PC-9 (cell line): ENCODE results near the gene UBE2U. TPM values are rescaled to one million over a fixed set of nuclear protein-coding genes. Genes with fewer than 3 reads are reported as not detected.

Source experiments
- BruUV-seq: library from RNA; stranded (reverse); fragments of 400-500 nt; replicated peaks from 2 replicates; lab custom pipeline; 2021; lab: Mats Ljungman, UMichigan
- CTCF ChIA-PET: fragments of 300-600 bp; sonication (Branson Sonifier 250); formaldehyde crosslinking; loops from one replicate; lab custom pipeline; 2022; ENCODE audit warnings: antibody characterized with exemption; lab: Charles Lee
- POLR2A ChIA-PET: fragments of 300-600 bp; sonication (Branson Sonifier 250); formaldehyde crosslinking; loops from one replicate; lab custom pipeline; 2022; ENCODE audit warnings: antibody characterized with exemption; ENCODE audit not compliant: unreplicated experiment; lab: Charles Lee
- DNase-seq, 2 experiments: peaks; one replicate each; pipeline versions ENCODE4 v3.0.0 to v3.0.0-alpha.2; 2015 to 2022; ENCODE audit warnings: mixed read lengths in 1 of 2
- H2AFZ ChIP-seq: fragments of 200-600 bp; sonication (generic); 2 replicates; pipeline ENCODE4 v1.8.1; 2017; ENCODE audit warnings: antibody characterized with exemption
- H3F3A ChIP-seq: fragments of 200-600 bp; sonication (generic); 2 replicates; pipeline ENCODE4 v1.8.1; 2017; ENCODE audit warnings: antibody characterized with exemption, mild to moderate bottlenecking, low read depth; ENCODE audit not compliant: insufficient read depth
- H3K27ac ChIP-seq: fragments of 200-600 bp; sonication (generic); 2 replicates; pipeline ENCODE4 v1.6.1; 2016; ENCODE audit warnings: mixed run types
- H3K27me3 ChIP-seq: fragments of 200-600 bp; sonication (generic); 2 replicates; pipeline ENCODE4 v1.6.1; 2016; ENCODE audit warnings: low read depth, mixed run types; ENCODE audit not compliant: insufficient read depth
- H3K36me3 ChIP-seq: fragments of 200-600 bp; sonication (generic); 2 replicates; pipeline ENCODE4 v1.6.1; 2016; ENCODE audit warnings: low read depth, mixed run types
- H3K4me1 ChIP-seq: fragments of 200-600 bp; sonication (generic); replicated peaks from 2 replicates; pipeline ENCODE4 v1.6.1; 2016; ENCODE audit warnings: mixed run types; ENCODE audit not compliant: insufficient read depth
- H3K4me2 ChIP-seq: fragments of 200-600 bp; sonication (generic); 2 replicates; pipeline ENCODE4 v1.6.1; 2017; ENCODE audit warnings: mixed run types
- H3K4me3 ChIP-seq: fragments of 200-600 bp; sonication (generic); 2 replicates; pipeline ENCODE4 v1.6.1; 2016; ENCODE audit warnings: mixed run types
- H3K79me2 ChIP-seq: fragments of 200-600 bp; sonication (generic); 2 replicates; pipeline ENCODE4 v1.6.1; 2017; ENCODE audit warnings: low read depth, mixed run types
- H3K9me2 ChIP-seq: fragments of 200-600 bp; sonication (generic); 2 replicates; pipeline ENCODE4 v1.8.1; 2017; ENCODE audit warnings: mild to moderate bottlenecking; ENCODE audit not compliant: insufficient read depth
- H3K9me3 ChIP-seq: fragments of 200-600 bp; sonication (generic); 2 replicates; pipeline ENCODE4 v1.8.1; 2016; ENCODE audit warnings: low read depth; ENCODE audit not compliant: insufficient read depth
- H4K20me1 ChIP-seq: fragments of 200-600 bp; sonication (generic); 2 replicates; pipeline ENCODE4 v1.8.1; 2017; ENCODE audit not compliant: insufficient read depth
- EZH2 ChIP-seq: fragments of 200-600 bp; sonication (generic); IDR thresholded peaks from 2 replicates; pipeline ENCODE4 v1.8.0; 2017; ENCODE audit warnings: antibody characterized with exemption, low read depth
- intact Hi-C: fragments of 100-400 bp; cut with micrococcal nuclease; formaldehyde crosslinking; loops from one replicate; pipeline ENCODE4 v1.10.0; 2022; ENCODE audit not compliant: unreplicated experiment
- total RNA-seq: library from RNA; stranded (reverse); gene quantifications from 2 replicates; pipeline ENCODE4 v1.2.3, GENCODE V29; 2021
- TF ChIP-seq, protein P1 (sequence below): fragments of 200-600 bp; sonication (generic); conservative IDR thresholded peaks from 2 replicates; pipeline ENCODE4 v1.6.1; 2017; ENCODE audit warnings: mixed run types, antibody characterized with exemption, mild to moderate bottlenecking, moderate library complexity

The UBE2U gene
- total RNA-seq, 1 experiment from 2014 or later, result not detected

DNA sequence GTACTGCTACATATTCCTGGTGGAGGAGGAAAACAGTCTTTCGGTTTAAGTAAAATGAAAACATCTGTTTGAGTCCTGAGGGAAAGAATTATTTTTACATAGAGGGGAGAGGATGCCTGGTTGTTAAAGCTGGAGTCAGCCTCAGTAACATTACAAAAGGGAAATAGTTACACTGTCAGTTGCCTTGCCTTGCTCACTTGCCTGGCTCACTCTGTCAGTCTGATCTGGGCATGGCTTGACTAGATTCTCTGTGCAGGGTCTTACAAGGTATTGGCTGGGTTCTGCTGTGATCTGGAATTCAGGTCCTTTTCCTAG lies 8.4 kb upstream of the UBE2U start:
- BruUV-seq, result no TSS peak
- intact Hi-C loops, result no loop called here
- ChIA-PET POLR2A (no interaction called here), CTCF (no interaction called here)
- H3K4me1 ChIP-seq, result no peaks in the 10 kb centered on the region
- no peaks in the 10 kb centered on the region for H4K20me1 ChIP-seq
- H3K9me3 ChIP-seq, result no peaks in the 10 kb centered on the region
- no peaks in the 10 kb centered on the region for H3K79me2 ChIP-seq
- DNase-seq, result no peak
- no peaks in the 10 kb centered on the region for H3K27me3 ChIP-seq
- H3K27ac ChIP-seq, result no peak overlapping the region
- no peaks in the 10 kb centered on the region for H3F3A ChIP-seq
- H3K9me2 ChIP-seq, result no peaks in the 10 kb centered on the region
- TF ChIP-seq, protein P1, sequence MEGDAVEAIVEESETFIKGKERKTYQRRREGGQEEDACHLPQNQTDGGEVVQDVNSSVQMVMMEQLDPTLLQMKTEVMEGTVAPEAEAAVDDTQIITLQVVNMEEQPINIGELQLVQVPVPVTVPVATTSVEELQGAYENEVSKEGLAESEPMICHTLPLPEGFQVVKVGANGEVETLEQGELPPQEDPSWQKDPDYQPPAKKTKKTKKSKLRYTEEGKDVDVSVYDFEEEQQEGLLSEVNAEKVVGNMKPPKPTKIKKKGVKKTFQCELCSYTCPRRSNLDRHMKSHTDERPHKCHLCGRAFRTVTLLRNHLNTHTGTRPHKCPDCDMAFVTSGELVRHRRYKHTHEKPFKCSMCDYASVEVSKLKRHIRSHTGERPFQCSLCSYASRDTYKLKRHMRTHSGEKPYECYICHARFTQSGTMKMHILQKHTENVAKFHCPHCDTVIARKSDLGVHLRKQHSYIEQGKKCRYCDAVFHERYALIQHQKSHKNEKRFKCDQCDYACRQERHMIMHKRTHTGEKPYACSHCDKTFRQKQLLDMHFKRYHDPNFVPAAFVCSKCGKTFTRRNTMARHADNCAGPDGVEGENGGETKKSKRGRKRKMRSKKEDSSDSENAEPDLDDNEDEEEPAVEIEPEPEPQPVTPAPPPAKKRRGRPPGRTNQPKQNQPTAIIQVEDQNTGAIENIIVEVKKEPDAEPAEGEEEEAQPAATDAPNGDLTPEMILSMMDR, result no peak
- TF ChIP-seq EZH2, result no peak
- no peak overlapping the region for H3K4me2 ChIP-seq
- no peak overlapping the region for H2AFZ ChIP-seq
- H3K36me3 ChIP-seq, result no peaks in the 10 kb centered on the region
- no peak overlapping the region for H3K4me3 ChIP-seq

DNA sequence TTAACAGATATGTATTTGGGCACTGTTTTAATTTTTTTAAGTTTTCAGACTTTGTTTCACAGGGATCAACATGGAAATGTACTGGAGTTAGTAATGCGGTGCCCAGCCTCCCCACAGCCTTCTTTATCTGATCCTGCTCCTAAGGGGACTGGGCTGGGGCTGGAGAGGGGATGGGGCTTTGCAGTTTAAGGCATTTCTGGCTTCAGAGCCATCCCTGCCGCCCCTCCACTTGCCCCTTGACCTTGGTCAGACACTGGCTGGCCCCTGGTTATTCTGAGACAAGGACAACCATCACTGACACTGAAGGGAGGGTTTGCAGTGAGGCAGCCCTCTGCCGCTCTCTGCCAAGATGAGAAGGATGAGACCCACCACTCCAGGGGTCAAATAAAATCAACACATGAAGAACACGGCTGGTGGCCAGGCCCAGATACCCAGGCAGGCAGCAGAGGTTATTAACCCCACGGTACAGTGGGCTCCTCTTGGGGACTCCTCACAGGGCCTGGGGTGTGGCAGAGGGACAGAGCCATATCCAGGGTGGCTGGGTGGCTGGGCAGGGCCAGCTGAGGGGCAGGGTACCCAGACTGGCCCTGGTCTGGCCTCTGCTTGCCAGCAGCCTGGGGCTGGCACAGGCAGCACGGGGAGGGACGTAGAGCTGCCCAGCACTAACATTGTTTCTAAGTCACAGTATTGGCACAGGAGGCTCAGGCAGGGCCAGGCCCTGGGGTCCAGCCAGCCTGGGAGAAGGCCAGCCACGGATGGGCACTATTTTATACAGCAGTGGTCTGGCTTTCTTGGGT lies 7.2 kb upstream of the UBE2U start:
- no peaks in the 10 kb centered on the region for H4K20me1 ChIP-seq
- TF ChIP-seq, protein P1, result no peak
- no peak for TF ChIP-seq EZH2
- DNase-seq, result no peak
- POLR2A ChIA-PET, result no interaction called here
- H3K4me1 ChIP-seq, result no peaks in the 10 kb centered on the region
- intact Hi-C loops, result no loop called here
- CTCF ChIA-PET, result no interaction called here
- no TSS peak for BruUV-seq
- H3K36me3 ChIP-seq, result no peaks in the 10 kb centered on the region
- no peaks in the 10 kb centered on the region for H3K27me3 ChIP-seq
- H2AFZ ChIP-seq, result no peak overlapping the region
- H3K27ac ChIP-seq, result no peak overlapping the region
- no peak overlapping the region for H3K4me2 ChIP-seq
- no peak overlapping the region for H3K4me3 ChIP-seq
- no peaks in the 10 kb centered on the region for H3F3A ChIP-seq
- no peaks in the 10 kb centered on the region for H3K9me3 ChIP-seq
- H3K79me2 ChIP-seq, result no peaks in the 10 kb centered on the region
- no peaks in the 10 kb centered on the region for H3K9me2 ChIP-seq

DNA sequence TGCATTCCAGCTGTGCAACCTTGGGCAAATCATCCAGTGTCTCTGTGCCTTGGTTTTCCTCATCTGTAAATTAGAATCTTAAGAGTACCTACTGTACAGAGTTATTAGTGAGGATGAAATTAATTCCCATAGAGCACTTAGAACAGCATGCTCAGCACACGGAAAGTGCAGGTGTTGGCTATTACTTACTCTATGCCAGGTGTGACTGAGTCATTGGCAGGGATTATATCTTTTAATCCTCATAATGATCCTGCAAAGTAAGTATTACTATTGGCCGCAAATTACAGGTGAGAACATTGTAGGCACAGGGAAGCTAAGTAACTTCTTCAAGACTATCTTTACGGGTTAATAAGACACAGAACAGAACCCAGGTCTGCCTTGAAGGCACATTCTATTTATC lies 6.3 kb upstream of the UBE2U start:
- no peak overlapping the region for H2AFZ ChIP-seq
- H3K4me2 ChIP-seq, result no peak overlapping the region
- H3K79me2 ChIP-seq, result no peaks in the 10 kb centered on the region
- H4K20me1 ChIP-seq, result no peaks in the 10 kb centered on the region
- H3K9me2 ChIP-seq, result no peaks in the 10 kb centered on the region
- DNase-seq, result no peak
- TF ChIP-seq, protein P1, result no peak
- TF ChIP-seq EZH2, result no peak
- intact Hi-C loops, result no loop called here
- no peaks in the 10 kb centered on the region for H3K9me3 ChIP-seq
- no peaks in the 10 kb centered on the region for H3K4me1 ChIP-seq
- H3K27me3 ChIP-seq, result no peaks in the 10 kb centered on the region
- no peaks in the 10 kb centered on the region for H3K36me3 ChIP-seq
- POLR2A ChIA-PET, result no interaction called here
- H3K27ac ChIP-seq, result no peak overlapping the region
- no TSS peak for BruUV-seq
- CTCF ChIA-PET, result no interaction called here
- no peaks in the 10 kb centered on the region for H3F3A ChIP-seq
- H3K4me3 ChIP-seq, result no peak overlapping the region
